Activated naive CD8-positive, alpha-beta T cell (primary cell): ENCODE results near the gene ACKR2.
"Not testable (repeated sequence)": the region's sequence is repeated elsewhere in the genome, so short reads cannot be mapped to it uniquely, and the experiment has no call there.

Experiments
- H3K27ac Mint-ChIP-seq: one replicate; pipeline ENCODE4 v1.8.0; 2021; ENCODE audit warnings: mixed read lengths
- H3K27me3 Mint-ChIP-seq: one replicate; pipeline ENCODE4 v1.8.0; 2021; ENCODE audit warnings: mixed read lengths
- H3K36me3 Mint-ChIP-seq: one replicate; pipeline ENCODE4 v1.8.0; 2021; ENCODE audit warnings: mixed read lengths
- H3K4me1 Mint-ChIP-seq: one replicate; pipeline ENCODE4 v1.8.0; 2021; ENCODE audit warnings: low read depth, mixed read lengths
- H3K4me3 Mint-ChIP-seq: one replicate; pipeline ENCODE4 v1.8.0; 2021; ENCODE audit warnings: mild to moderate bottlenecking, mixed read lengths
- H3K9me3 Mint-ChIP-seq: one replicate; pipeline ENCODE4 v1.8.0; 2021; ENCODE audit warnings: low read depth, mixed read lengths

The ACKR2 gene

GRCh38 chr3:42811118-42811883 lies 2.1 kb downstream of the ACKR2 start:
- not testable (repeated sequence) for H3K4me1 Mint-ChIP-seq, H3K27ac Mint-ChIP-seq, H3K27me3 Mint-ChIP-seq, H3K9me3 Mint-ChIP-seq, H3K4me3 Mint-ChIP-seq, H3K36me3 Mint-ChIP-seq

- H3K4me1 Mint-ChIP-seq: no peaks in the 10 kb centered on the region
- H3K36me3 Mint-ChIP-seq: no peaks in the 10 kb centered on the region
- no peaks in the 10 kb centered on the region for H3K9me3 Mint-ChIP-seq
- H3K27ac Mint-ChIP-seq: no peak overlapping the region
- H3K4me3 Mint-ChIP-seq: no peak overlapping the region
- H3K27me3 Mint-ChIP-seq: no peaks in the 10 kb centered on the region
Observed at GRCh38 chr3:42814246-42814645, 5.0 kb downstream of the ACKR2 start.

GRCh38 chr3:42814914-42815507 lies 5.8 kb downstream of the ACKR2 start:
- no peaks in the 10 kb centered on the region for H3K9me3 Mint-ChIP-seq
- H3K4me1 Mint-ChIP-seq: no peaks in the 10 kb centered on the region
- no peak overlapping the region for H3K4me3 Mint-ChIP-seq
- H3K27ac Mint-ChIP-seq: no peak overlapping the region
- no peaks in the 10 kb centered on the region for H3K27me3 Mint-ChIP-seq
- no peaks in the 10 kb centered on the region for H3K36me3 Mint-ChIP-seq

- Mint-ChIP-seq H3K9me3 (no peaks in the 10 kb centered on the region), H3K27me3 (no peaks in the 10 kb centered on the region), H3K27ac (no peak overlapping the region), H3K36me3 (no peaks in the 10 kb centered on the region), H3K4me3 (no peak overlapping the region), H3K4me1 (no peaks in the 10 kb centered on the region)
Observed at GRCh38 chr3:42815826-42816225, 6.6 kb downstream of the ACKR2 start.

- H3K27me3 Mint-ChIP-seq: peaks cover 1% of the 10 kb centered on the region
- no peaks in the 10 kb centered on the region for H3K9me3 Mint-ChIP-seq
Observed at GRCh38 chr3:42819351-42819965, 10.2 kb downstream of the ACKR2 start.

GRCh38 chr3:42820746-42821051 lies 11.5 kb downstream of the ACKR2 start:
- H3K9me3 Mint-ChIP-seq: no peaks in the 10 kb centered on the region
- no peaks in the 10 kb centered on the region for H3K4me1 Mint-ChIP-seq
- H3K27ac Mint-ChIP-seq: no peak overlapping the region
- peaks cover 1% of the 10 kb centered on the region for H3K27me3 Mint-ChIP-seq
- H3K4me3 Mint-ChIP-seq: no peak overlapping the region
- peaks cover 2% of the 10 kb centered on the region for H3K36me3 Mint-ChIP-seq

More at GRCh38 chr3:42819351-42819965, 10.2 kb downstream of the ACKR2 start:
- no peak overlapping the region for H3K4me3 Mint-ChIP-seq
- no peak overlapping the region for H3K27ac Mint-ChIP-seq
- no peaks in the 10 kb centered on the region for H3K4me1 Mint-ChIP-seq
- peaks cover 2% of the 10 kb centered on the region for H3K36me3 Mint-ChIP-seq

GRCh38 chr3:42822828-42823227 lies 13.6 kb downstream of the ACKR2 start:
- H3K4me3 Mint-ChIP-seq: no peak overlapping the region
- peaks cover 5% of the 10 kb centered on the region for H3K27me3 Mint-ChIP-seq
- H3K27ac Mint-ChIP-seq: no peak overlapping the region
- no peaks in the 10 kb centered on the region for H3K4me1 Mint-ChIP-seq
- peaks cover 4% of the 10 kb centered on the region for H3K36me3 Mint-ChIP-seq
- no peaks in the 10 kb centered on the region for H3K9me3 Mint-ChIP-seq

- H3K27ac Mint-ChIP-seq: no peak overlapping the region
- no peak overlapping the region for H3K4me3 Mint-ChIP-seq
- H3K27me3 Mint-ChIP-seq: peaks cover 5% of the 10 kb centered on the region
- peaks cover 4% of the 10 kb centered on the region for H3K36me3 Mint-ChIP-seq
- H3K4me1 Mint-ChIP-seq: no peaks in the 10 kb centered on the region
- no peaks in the 10 kb centered on the region for H3K9me3 Mint-ChIP-seq
Observed at GRCh38 chr3:42823351-42823750, 14.1 kb downstream of the ACKR2 start.

- Mint-ChIP-seq H3K36me3 (peaks cover 4% of the 10 kb centered on the region), H3K4me3 (no peak overlapping the region), H3K9me3 (no peaks in the 10 kb centered on the region), H3K27ac (no peak overlapping the region), H3K4me1 (peaks cover 5% of the 10 kb centered on the region), H3K27me3 (peaks cover 9% of the 10 kb centered on the region)
Observed at GRCh38 chr3:42826141-42826540, 16.9 kb downstream of the ACKR2 start.

GRCh38 chr3:42827023-42827422 lies 17.8 kb downstream of the ACKR2 start:
- Mint-ChIP-seq H3K9me3 (no peaks in the 10 kb centered on the region), H3K4me3 (no peak overlapping the region), H3K36me3 (peaks cover 4% of the 10 kb centered on the region), H3K27ac (no peak overlapping the region), H3K4me1 (peaks cover 7% of the 10 kb centered on the region), H3K27me3 (peaks cover 9% of the 10 kb centered on the region)

- no peak overlapping the region for H3K4me3 Mint-ChIP-seq
- no peaks in the 10 kb centered on the region for H3K9me3 Mint-ChIP-seq
- peaks cover 4% of the 10 kb centered on the region for H3K36me3 Mint-ChIP-seq
- H3K27ac Mint-ChIP-seq: no peak overlapping the region
- peaks cover 7% of the 10 kb centered on the region for H3K4me1 Mint-ChIP-seq
- peaks cover 9% of the 10 kb centered on the region for H3K27me3 Mint-ChIP-seq
Observed at GRCh38 chr3:42827654-42828053, 18.4 kb downstream of the ACKR2 start.

GRCh38 chr3:42829083-42829627 lies 19.9 kb downstream of the ACKR2 start:
- peaks cover 8% of the 10 kb centered on the region for H3K27me3 Mint-ChIP-seq

GRCh38 chr3:42829628-42830436 lies 20.6 kb downstream of the ACKR2 start:
- Mint-ChIP-seq H3K9me3 (no peaks in the 10 kb centered on the region), H3K27ac (no peak overlapping the region), H3K4me1 (peaks cover 7% of the 10 kb centered on the region), H3K4me3 (no peak overlapping the region), H3K36me3 (peaks cover 2% of the 10 kb centered on the region), H3K27me3 (peaks cover 8% of the 10 kb centered on the region)

More at GRCh38 chr3:42829083-42829627, 19.9 kb downstream of the ACKR2 start:
- Mint-ChIP-seq H3K27ac (no peak overlapping the region), H3K4me1 (peaks cover 7% of the 10 kb centered on the region), H3K36me3 (peaks cover 2% of the 10 kb centered on the region), H3K4me3 (no peak overlapping the region), H3K9me3 (no peaks in the 10 kb centered on the region)

GRCh38 chr3:42830437-42831320 lies 21.4 kb downstream of the ACKR2 start:
- H3K4me1 Mint-ChIP-seq: peaks cover 7% of the 10 kb centered on the region
- no peak overlapping the region for H3K4me3 Mint-ChIP-seq
- H3K27ac Mint-ChIP-seq: no peak overlapping the region
- H3K9me3 Mint-ChIP-seq: no peaks in the 10 kb centered on the region
- peaks cover 2% of the 10 kb centered on the region for H3K36me3 Mint-ChIP-seq
- H3K27me3 Mint-ChIP-seq: peaks cover 8% of the 10 kb centered on the region
